ENCODE measurements around the gene CERS6. TPM values are rescaled to one million over a fixed set of nuclear protein-coding genes. Genes with fewer than 3 reads are reported as not detected.

Gene CERS6
- total and polyA plus RNA-seq, 2 experiments from 2014 or later: 7.4 to 35.0 TPM

GRCh38 chr2:168706806-168707205 is 250.7 kb downstream of the CERS6 start:
- Mint-ChIP-seq H3K4me1 (peaks cover 11% of the 10 kb centered on the region; the same call in 2 of the 3 replicates), H3K27me3 (ENCODE audit: insufficient read depth, low read depth, poor library complexity) (no peaks in the 10 kb centered on the region), H3K4me3 (no peak overlapping the region), H3K9me3 (no peaks in the 10 kb centered on the region), H3K27ac (no peak overlapping the region), H3K36me3 (ENCODE audit: low read depth) (no peaks in the 10 kb centered on the region)
- Histone ChIP-seq H3K4me1 (ENCODE audit: insufficient read depth) (no peaks in the 10 kb centered on the region), H3K36me3 (ENCODE audit: insufficient read depth) (no peaks in the 10 kb centered on the region), H3K4me3 (no peak overlapping the region), H3K27ac (ENCODE audit: low read depth) (no peak overlapping the region), H3F3A (replicated peaks; ENCODE audit: low read depth) (no peaks in the 10 kb centered on the region), H3K4me2 (no peak overlapping the region), H4K20me1 (replicated peaks; ENCODE audit: insufficient read depth) (no peaks in the 10 kb centered on the region), H3K9me2 (ENCODE audit: insufficient read depth) (no peaks in the 10 kb centered on the region), H3K27me3 (ENCODE audit: insufficient read depth) (no peaks in the 10 kb centered on the region), H3K79me2 (replicated peaks; ENCODE audit: insufficient read depth) (no peaks in the 10 kb centered on the region), H2AFZ (no peak overlapping the region)
- DNase-seq (ENCODE audit: low spot score): no peak
- TF ChIP-seq CTCF (conservative IDR thresholded peaks at IDR 0.05; ENCODE audit: low read depth in 2 of 2) (no peak), EZH2 (IDR thresholded peaks at IDR 0.05; ENCODE audit: low read depth, unreplicated experiment) (no peak), STAT1 (IDR thresholded peaks at IDR 0.05; ENCODE audit: unreplicated experiment) (no peak), JUNB (IDR thresholded peaks at IDR 0.05; ENCODE audit: unreplicated experiment) (no peak), POLR2AphosphoS5 (IDR thresholded peaks at IDR 0.05; ENCODE audit: low read depth) (no peak), ZNF331 (CRISPR knock-in tag; IDR thresholded peaks at IDR 0.05; ENCODE audit: low read depth) (no peak), EZH2phosphoT487 (IDR thresholded peaks at IDR 0.05; ENCODE audit: unreplicated experiment) (no peak), CREB1 (CRISPR knock-in tag; IDR thresholded peaks at IDR 0.05; ENCODE audit: low read depth) (no peak), ZNF114 (CRISPR knock-in tag; IDR thresholded peaks at IDR 0.05) (no peak), NANOG (IDR thresholded peaks at IDR 0.05; ENCODE audit: borderline replicate concordance) (no peak)
- TF ChIP-seq, protein P1, sequence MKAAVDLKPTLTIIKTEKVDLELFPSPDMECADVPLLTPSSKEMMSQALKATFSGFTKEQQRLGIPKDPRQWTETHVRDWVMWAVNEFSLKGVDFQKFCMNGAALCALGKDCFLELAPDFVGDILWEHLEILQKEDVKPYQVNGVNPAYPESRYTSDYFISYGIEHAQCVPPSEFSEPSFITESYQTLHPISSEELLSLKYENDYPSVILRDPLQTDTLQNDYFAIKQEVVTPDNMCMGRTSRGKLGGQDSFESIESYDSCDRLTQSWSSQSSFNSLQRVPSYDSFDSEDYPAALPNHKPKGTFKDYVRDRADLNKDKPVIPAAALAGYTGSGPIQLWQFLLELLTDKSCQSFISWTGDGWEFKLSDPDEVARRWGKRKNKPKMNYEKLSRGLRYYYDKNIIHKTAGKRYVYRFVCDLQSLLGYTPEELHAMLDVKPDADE (IDR thresholded peaks at IDR 0.05): no peak
- TF ChIP-seq, protein P2, sequence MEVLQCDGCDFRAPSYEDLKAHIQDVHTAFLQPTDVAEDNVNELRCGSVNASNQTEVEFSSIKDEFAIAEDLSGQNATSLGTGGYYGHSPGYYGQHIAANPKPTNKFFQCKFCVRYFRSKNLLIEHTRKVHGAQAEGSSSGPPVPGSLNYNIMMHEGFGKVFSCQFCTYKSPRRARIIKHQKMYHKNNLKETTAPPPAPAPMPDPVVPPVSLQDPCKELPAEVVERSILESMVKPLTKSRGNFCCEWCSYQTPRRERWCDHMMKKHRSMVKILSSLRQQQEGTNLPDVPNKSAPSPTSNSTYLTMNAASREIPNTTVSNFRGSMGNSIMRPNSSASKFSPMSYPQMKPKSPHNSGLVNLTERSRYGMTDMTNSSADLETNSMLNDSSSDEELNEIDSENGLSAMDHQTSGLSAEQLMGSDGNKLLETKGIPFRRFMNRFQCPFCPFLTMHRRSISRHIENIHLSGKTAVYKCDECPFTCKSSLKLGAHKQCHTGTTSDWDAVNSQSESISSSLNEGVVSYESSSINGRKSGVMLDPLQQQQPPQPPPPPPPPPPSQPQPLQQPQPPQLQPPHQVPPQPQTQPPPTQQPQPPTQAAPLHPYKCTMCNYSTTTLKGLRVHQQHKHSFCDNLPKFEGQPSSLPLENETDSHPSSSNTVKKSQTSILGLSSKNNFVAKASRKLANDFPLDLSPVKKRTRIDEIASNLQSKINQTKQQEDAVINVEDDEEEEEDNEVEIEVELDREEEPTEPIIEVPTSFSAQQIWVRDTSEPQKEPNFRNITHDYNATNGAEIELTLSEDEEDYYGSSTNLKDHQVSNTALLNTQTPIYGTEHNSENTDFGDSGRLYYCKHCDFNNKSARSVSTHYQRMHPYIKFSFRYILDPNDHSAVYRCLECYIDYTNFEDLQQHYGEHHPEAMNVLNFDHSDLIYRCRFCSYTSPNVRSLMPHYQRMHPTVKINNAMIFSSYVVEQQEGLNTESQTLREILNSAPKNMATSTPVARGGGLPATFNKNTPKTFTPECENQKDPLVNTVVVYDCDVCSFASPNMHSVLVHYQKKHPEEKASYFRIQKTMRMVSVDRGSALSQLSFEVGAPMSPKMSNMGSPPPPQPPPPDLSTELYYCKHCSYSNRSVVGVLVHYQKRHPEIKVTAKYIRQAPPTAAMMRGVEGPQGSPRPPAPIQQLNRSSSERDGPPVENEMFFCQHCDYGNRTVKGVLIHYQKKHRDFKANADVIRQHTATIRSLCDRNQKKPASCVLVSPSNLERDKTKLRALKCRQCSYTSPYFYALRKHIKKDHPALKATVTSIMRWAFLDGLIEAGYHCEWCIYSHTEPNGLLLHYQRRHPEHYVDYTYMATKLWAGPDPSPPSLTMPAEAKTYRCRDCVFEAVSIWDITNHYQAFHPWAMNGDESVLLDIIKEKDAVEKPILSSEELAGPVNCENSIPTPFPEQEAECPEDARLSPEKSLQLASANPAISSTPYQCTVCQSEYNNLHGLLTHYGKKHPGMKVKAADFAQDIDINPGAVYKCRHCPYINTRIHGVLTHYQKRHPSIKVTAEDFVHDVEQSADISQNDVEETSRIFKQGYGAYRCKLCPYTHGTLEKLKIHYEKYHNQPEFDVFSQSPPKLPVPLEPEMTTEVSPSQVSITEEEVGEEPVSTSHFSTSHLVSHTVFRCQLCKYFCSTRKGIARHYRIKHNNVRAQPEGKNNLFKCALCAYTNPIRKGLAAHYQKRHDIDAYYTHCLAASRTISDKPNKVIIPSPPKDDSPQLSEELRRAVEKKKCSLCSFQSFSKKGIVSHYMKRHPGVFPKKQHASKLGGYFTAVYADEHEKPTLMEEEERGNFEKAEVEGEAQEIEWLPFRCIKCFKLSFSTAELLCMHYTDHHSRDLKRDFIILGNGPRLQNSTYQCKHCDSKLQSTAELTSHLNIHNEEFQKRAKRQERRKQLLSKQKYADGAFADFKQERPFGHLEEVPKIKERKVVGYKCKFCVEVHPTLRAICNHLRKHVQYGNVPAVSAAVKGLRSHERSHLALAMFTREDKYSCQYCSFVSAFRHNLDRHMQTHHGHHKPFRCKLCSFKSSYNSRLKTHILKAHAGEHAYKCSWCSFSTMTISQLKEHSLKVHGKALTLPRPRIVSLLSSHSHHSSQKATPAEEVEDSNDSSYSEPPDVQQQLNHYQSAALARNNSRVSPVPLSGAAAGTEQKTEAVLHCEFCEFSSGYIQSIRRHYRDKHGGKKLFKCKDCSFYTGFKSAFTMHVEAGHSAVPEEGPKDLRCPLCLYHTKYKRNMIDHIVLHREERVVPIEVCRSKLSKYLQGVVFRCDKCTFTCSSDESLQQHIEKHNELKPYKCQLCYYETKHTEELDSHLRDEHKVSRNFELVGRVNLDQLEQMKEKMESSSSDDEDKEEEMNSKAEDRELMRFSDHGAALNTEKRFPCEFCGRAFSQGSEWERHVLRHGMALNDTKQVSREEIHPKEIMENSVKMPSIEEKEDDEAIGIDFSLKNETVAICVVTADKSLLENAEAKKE (CRISPR knock-in tag; IDR thresholded peaks at IDR 0.05): no peak
- TF ChIP-seq, protein P3, sequence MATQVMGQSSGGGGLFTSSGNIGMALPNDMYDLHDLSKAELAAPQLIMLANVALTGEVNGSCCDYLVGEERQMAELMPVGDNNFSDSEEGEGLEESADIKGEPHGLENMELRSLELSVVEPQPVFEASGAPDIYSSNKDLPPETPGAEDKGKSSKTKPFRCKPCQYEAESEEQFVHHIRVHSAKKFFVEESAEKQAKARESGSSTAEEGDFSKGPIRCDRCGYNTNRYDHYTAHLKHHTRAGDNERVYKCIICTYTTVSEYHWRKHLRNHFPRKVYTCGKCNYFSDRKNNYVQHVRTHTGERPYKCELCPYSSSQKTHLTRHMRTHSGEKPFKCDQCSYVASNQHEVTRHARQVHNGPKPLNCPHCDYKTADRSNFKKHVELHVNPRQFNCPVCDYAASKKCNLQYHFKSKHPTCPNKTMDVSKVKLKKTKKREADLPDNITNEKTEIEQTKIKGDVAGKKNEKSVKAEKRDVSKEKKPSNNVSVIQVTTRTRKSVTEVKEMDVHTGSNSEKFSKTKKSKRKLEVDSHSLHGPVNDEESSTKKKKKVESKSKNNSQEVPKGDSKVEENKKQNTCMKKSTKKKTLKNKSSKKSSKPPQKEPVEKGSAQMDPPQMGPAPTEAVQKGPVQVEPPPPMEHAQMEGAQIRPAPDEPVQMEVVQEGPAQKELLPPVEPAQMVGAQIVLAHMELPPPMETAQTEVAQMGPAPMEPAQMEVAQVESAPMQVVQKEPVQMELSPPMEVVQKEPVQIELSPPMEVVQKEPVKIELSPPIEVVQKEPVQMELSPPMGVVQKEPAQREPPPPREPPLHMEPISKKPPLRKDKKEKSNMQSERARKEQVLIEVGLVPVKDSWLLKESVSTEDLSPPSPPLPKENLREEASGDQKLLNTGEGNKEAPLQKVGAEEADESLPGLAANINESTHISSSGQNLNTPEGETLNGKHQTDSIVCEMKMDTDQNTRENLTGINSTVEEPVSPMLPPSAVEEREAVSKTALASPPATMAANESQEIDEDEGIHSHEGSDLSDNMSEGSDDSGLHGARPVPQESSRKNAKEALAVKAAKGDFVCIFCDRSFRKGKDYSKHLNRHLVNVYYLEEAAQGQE (IDR thresholded peaks at IDR 0.05; ENCODE audit: unreplicated experiment): no peak
- ATAC-seq: no peak
